ENCODE data around the gene PELI1.

- no peak for TF ChIP-seq POLR2A (IDR thresholded peaks at IDR 0.05)
- no peak for TF ChIP-seq CTCF (IDR thresholded peaks at IDR 0.05)
These were observed 6.2 kb downstream of the PELI1 start for GRCh38 chr2:64137996-64138395.
